ENCODE results near the gene KAZN. TPM values are rescaled to one million over a fixed set of nuclear protein-coding genes. Genes with fewer than 3 reads are reported as not detected.

KAZN gene
- total RNA-seq, 1 donor from 2014 or later: 9.6 TPM

DNA sequence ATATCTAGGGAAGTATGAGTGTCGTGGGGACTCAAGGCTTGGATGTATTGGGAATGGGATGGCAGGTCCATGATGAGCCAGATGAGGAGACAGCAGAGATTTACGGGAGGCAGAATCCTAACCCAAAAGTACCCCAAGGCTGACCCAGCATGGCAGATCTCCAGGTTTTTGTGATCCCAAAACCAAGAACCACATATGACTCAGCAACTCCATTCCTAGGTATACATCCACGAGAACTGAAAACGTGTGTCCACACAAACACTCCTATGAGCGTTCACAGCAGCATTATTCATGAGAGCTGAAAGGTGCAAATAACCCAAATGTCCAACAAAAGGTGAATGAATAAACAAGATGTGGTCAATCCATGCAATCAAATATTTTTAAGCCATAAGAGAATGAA, 201.5 kb downstream of the KAZN start:
- no peak for DNase-seq

DNA sequence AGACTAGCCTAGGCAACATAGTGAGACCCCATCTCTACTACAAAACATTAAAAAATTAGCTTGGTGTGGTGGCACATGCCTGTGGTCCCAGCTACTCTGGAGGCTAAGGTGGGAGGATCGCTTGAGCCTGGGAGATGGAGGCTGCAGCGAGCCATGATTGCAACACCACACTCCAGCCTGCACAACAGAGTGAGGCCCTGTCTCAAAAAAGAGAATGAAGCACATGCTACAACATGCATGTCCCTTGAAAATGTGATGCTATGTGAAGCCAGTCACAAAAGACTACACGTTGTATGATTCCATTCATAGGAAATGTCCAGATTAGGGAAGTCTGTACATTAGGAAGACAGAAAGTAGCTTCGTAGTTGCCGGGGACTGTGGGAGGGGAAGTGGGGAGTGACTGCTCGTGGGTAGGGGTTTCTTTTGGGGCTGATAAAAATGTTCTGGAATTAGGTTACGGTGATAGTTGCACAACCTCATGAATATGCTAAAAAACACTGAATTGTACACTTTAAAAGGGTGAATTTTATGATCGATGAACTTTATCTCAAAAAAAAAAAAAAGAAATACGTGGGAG, 202.1 kb downstream of the KAZN start:
- DNase-seq: no peak

DNA sequence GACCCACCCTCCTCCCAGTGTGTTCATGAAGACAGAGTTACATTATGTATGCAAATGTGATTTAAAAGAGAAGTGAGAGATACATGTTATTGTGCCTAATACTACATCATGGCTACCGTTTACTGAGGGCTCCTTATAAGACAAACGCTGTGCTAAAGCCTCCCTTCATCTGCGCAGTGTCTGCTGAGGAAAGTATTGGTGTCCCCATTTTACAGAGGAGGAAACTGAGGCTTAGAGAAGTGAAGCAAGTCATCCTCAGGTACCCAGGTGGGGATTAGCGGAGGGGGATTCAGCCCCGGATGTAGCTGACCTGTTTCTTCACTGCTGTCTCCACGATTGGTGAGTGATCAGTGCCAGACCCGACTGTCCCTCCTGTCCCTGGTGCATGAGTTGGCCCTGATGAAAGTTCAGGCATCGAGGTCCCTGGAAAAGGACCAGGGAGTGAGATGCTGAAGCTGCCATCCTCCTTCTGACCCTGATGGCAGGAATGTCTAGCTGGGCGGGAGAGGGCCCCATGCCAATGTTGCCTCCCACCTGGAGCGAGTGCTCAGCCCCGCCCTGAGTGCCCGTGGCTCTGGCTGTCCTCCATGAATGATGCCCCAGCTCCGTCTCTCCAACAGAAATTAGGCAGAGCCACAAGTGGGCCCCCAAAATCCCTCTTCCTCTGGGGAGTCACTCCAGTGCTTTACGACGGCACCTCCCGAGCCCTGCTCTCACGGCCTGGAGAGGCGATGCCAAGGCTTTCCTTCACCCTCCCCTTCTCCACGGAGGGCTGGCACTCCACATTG, 204.7 kb downstream of the KAZN start:
- no peak for DNase-seq

DNA sequence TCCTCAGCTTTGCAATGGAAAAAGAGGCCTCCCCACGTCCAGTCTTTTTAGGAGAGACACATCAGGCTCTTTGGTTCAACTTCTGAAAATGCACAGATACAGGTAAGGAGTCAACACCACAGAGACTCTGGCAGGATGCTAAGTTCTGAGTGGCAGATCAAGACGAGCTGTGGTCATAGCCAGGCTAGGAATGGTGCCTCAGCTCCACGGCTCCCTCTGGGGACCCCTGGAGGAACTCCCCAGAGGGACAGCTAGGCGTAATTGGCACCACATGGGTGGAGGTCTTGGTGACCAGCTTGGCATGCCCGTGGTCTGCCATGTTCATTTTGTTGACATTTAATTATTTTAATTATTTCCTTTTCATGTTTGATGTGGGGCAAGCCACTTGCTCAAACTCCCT, 206.1 kb downstream of the KAZN start:
- no peak for DNase-seq

DNA sequence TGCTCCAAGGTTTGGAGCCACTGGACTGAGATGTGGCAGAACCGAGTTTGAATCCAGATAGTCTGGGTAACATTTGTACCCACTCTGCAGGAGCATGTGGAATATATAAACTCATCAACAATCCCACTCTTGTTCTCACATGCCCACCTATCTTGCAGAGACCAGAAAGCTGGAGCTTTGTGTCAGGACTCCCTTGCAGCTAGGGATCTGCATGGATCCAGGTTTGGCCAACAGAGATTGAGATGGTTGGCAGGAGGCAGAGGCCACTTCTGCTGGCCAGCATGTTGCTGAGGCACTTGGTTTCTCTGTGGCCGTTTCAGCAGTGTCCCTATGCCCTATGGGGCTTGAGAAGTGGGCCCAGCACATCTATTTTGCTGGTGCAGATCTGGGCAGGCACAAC, 208.3 kb downstream of the KAZN start:
- DNase-seq: no peak

DNA sequence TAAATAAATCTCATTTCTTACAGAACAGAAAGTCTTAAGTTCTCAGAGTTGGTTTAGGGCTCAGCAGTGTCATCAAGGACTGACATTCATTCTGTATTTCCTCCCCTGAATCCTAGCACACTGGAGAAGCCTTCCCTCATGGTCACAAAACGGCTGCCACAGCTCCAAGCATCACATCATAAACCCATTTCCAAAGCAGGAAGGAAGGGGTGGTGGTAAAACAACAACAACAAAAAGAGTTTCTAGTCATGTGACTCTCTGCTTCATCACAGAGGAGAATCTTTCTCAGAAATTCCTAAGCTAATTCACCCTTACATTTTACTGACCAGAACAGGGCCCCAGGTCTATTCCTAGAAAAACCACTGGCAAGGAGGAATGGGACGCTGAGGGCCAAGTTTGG, 210.3 kb downstream of the KAZN start:
- no peak for DNase-seq

DNA sequence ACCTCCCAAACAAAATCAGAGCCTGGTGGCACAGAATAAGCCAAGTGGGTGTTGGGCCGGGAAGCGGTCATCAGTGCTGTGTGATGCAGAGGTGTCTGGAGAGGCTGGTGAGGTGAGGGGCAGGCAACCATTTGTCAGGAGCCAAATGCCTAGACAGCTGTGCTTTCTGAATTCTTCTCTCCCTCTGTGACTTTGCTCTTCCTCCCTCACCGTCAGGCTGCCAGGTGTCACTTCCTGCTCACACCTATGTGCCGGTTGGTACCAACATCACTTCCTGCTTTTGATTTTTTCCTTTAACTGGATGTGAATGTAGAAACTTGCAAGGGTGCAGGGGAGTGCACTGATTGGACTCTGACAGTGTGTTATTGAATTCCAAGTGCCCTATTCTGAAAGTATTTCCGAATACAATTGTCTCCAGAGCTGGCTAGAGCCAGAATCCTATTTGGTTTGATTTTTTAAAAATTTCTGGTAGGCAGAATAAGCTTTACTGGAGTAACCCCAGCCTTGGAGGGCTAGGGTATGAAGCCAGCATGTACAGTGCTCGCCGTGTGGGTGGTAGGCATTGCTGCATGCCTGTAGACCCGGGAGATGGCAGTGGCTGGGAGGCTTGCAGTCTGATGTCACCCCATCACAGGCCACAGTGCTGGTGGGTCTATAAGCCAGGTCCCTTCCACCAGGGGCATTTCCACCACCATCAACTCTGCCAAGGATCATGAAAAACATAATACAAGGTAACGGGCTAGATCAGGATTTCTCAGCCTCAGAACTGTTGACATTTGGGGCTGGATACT, 210.9 kb downstream of the KAZN start:
- DNase-seq: no peak

DNA sequence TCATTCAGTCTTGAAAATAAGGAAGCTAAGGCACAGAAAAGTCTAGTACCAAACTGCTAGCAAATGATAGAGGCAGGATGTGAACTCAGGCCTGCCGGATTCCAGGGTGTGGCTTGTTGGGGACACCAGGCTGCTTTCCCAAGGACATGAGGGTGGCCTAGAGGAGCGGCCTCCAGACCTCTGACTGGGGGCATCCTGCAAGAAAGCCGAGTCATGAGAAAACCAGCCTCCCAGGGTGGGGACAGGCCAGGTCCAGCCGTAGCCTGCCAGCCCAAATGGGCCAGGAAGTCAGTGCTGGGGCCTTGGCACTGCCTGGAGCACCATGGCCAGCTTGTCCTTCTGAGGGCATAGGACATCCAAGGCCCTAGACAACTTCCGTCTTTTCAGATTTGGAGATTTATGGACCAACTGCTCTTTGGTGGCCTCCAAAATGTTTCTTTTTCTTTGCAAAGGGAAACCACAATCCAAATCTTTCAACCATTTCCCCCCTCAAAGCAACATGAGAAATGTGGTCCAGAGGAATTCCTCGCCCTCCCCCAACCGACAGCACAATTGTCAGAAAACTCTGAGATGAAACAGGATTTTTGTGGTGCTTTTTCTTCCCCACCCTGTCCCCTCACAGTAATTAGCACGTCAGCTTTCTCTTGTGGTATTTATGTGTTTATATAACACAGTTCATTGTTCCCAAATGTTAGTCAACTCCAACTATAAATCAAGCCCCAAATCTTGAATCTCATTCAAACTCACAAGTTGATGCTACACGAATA, 212.3 kb downstream of the KAZN start:
- DNase-seq: peak; percentile 98

DNA sequence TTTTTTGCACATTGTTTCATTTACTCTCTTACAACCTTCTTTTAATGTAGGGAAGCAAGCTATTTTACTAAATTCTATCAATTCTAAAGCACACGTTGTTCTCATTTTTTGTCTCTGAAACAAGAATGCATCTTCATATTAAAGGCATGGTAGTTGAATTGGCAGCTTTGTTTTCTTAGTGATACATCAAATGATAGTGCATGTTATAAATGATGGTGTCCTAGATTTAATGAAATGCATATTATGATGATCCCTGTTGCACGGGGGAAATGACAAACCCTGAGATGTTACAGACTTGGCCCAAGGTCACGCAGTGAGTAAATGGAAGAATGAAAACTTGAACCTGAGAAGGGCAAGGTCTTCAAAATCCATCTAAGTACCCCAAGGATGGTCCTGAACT, 213.1 kb downstream of the KAZN start:
- DNase-seq: no peak

DNA sequence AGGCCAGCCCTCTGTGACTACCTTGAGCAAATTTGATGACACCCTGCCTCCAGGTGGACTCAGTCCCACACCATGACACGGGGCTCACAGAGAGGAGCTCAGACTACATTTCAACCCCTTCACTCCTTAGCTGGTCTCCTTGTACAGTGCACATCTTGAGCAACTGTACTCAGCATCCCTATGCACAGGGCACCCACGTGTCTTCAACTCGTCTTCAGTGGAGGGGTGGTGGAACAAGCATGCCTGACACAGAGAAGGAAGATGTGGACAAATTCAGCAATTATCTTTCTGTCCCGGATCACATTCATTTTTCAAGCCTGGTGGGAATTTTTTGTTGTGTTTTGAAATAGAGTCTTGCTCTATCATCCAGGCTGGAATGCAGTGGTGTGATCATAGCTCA, 213.7 kb downstream of the KAZN start:
- no peak for DNase-seq

DNA sequence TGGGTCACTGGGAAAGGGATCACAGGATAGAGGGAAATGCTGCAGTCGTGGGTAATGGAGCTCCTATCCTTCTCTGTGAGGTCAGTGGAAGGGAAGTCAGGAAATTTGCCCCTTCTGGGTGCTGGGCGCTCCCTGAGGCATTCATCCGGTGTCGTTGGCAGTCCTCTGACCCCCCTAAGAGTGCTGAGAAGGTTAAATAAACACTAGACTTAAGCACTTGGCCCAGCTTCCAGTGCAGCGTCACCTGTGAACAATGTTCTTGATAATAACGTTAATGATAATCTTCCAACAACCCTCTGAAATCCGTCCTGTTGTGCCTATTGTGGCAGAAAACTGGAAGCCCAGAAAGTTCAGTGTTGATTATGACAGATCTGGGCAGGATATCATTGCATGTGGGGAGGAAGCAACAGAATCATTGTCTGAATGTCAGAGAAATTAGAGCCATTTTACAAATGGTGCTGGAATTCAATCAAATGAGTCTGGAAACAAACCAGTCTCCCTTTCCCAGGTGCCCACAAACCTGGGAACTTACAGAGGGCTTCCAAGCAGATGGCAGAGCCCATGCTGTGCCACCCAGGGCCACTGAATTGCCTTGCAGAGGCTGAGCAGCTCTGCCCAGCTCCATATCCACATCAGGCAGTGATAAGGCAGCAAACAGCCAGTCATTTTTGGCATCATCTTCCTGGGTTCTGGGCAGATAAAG, 216.8 kb downstream of the KAZN start:
- DNase-seq: no peak

DNA sequence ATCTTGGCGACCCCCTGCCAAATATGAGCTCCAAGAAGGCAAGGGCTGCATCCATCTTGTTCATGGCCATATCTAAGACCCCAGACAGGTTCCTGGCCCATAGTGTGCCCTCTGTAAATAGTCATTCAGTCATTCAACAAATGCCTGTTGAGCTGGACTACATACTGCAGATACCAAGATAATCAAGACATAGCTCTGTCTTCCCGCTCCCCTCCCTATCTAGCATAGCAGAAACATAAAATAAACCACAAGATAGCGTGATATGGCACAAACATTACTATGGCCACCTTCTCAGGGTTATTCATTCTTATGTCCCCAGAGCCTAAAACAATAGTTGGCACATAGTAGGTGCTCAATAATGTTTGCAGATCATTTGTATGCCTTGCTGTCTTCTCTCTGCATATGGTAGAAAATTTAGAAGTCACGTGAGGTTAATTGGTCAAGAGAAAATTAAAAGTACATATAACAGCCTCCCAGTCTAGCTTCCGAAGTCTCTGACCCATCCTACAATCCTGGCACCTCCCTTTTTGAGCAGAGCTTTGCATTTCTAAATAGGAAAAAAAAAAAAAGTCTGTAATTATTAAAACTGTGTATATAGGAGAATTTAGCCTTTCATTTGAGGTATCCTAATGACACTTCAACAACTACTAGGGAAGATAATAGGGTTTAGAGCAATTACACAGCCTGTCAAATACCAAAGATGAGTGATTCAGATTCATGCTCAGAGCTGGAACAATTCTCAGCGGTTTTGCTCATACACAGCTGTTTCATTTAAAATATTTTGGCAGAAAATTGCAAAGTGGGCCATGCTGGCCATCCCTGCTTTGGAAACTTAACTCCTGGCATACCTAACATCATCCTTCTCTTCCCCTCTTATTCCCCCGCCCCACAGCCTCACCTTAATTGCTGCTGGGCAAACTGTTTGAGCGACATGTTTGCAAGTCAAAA, 219.0 kb downstream of the KAZN start:
- no peak for DNase-seq

DNA sequence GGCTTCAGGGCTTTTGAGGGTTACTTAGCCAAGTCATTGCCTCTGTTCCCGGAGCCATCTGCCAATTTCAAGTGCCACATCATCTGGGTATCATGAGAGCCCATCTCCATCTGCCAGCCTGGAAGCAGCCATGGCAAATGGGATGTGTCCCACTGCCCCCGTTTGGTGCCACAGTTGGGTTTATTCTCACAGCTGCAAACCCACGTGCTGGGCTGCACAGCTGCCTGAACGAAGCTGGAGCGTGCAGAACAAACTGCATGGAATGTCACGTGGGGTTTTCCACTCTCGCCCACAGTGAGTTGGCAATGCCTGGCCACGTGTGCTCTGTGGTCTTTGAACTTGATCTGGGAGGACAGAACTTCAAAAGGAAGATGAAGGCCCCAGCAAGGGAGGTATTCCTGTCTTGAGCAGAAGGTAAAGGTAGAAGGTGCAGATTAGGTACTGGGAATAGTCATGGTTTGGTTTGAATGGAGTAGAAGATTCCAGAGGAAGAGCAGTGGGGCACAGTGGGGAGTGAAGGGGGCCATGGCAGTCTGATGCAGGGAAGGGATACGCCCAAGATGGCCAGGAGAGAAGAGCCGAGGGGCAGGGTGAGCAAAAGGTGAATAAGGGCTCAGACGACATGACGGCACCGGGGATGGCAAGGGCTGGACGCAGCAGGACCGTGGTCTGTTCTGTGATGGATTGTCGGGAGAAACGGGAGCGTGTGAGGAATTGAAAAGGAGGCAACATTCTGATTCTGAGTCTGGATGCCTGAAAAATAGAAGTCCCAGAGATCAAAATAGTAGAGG, 222.0 kb downstream of the KAZN start:
- no peak for DNase-seq

DNA sequence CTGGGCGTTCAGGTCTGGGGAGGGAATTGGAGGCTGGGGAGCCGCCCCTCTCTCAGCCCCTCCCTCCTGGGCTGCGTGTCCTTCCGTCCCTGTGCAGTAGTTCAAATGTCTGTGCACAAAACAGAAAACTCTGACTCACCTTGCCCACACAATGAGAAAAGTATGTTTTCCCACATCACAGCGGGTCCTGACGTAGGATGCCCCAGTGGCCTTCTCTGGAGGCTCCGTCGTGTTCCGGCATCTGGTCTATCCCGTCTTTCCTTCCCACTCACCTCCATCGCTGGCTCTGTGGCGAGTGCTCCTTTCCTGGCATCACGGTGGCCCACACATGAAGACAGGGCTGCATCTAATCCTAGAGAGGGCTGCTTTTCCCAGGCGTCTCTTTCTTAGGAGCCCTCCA, 224.0 kb downstream of the KAZN start:
- DNase-seq: no peak

DNA sequence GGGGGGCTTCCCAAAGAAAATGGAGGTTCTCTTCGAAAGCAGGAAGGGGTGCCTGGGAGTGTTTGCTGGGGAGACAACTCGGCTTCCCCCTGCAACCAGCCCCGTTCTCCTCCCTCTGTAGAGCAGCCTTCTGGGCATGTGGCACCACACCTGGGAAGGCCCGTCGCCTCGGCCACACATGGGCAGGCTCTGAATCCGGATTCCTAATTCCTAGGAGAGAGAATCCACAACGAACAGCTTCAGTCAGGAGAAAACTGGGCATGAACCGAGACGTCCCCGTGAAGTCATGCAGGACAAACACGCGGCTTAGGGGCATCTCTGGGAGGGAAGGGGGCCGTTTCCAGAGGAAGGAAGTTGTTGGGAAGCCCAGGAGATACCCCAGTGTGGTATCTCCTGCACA, 224.5 kb downstream of the KAZN start:
- DNase-seq: no peak

DNA sequence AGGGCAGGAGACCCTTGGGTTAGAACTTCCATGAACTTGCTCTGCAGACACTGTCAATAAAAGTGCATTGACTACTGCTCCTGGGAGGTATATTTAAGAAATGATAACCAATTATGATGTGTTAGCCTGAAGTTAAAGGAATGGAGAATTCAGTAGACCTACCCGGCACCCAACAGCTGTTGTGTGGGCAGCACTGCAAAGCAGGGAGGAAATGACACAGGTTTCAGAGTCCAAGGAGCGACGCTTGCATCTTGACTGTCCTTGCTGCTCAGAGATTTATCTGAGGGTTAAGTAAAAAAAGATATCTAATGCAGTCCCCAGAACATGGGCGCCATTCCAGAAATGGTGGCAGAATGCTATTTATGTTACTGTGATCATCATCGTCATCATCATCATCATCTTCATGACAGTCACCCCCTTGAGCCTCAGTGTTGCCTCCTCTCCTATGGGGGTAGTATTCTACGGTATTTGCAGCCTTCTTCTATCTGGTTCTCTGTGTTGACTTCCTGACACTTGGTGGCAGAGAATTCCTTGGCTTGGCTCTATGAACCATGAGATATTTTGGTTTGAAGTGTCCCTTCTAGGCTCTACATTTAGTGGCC, 225.9 kb downstream of the KAZN start:
- DNase-seq: no peak

DNA sequence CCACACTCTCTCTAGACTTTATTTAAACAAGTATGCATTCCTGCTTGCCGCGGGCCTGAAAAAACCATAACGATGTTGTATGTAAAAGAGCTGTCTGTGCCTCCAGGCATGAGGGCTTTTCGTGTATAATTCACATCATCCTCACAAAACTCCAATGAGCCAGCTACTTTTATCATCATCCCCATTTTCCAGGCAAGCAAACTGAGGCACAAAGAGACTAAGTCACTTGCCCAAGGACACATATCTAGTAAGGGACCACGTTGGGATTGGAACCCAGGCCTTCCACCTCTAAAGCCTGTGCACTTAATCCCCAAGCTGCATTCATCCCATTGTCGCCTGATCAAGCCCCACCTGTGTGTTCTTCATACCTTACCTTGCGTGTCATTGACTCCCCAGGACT, 226.9 kb downstream of the KAZN start:
- DNase-seq: no peak

DNA sequence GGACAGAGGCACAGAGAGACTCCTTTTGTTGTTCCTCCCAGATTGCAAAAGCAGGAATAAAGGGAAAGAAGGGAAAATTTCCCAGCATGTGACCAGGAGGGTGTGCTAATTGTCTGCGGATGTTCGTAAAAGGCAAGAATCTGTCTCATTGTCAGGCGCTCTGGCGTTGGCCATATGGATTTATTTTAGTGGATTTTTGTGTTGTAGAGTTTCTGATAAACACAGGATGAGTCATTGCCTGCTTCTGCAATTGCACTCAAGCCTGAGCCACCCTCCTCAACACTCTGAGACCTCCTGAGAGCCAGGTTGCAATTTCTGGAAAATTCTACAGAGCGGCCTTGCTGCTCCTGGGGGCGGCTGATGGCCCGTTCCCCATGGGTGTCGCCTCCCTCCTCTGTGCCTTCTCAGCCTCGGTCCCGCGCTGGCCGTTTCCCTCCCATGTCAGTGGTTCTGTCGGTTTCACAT, 227.7 kb downstream of the KAZN start:
- DNase-seq: peak; percentile 93

DNA sequence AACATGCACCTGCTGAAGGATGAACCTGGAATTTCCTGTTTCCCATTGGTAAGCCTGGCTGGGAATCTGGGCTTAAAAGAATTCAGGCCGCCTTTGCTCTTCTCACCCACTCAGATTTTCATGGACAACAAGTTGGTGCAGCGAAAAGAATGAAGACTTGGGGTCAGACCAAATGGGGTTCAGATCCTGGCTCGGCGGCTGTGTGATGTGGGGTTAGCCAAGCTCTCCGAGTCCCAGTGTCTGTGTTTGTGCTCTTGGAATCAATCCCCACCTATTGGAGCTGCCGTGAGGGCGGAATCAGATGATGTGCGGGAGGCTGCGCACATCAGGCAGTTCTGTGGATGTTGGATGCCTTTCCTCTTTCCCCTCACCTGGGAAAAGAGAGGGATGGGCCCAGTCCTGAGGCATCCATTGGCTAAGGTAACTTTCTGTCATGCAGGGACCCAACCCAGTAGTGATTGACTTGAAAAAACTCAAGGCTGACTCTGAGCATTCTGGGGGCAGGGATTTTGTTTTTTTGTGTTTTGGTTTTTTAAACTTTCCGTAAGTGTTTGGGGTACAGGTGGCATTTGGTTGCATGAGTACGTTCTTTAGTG, 228.3 kb downstream of the KAZN start:
- no peak for DNase-seq

Data from skin of body (tissue), 2 donors.